CD4-positive, CD25-positive, alpha-beta regulatory T cell (primary cell): Measurements from ENCODE around the gene TEKT4. TPM values are rescaled to one million over a fixed set of nuclear protein-coding genes. Genes with fewer than 3 reads are reported as not detected.
"Not testable (repeated sequence)": the region's sequence is repeated elsewhere in the genome, so short reads cannot be mapped to it uniquely, and the experiment has no call there.

Experiments
- ATAC-seq, 2 donors: fragments of 150-1000 bp; cut with Tn5 transposase; one replicate each; pipeline ENCODE4 v1.10.0; 2021; ENCODE audit warnings: low read depth in 2 of 2, moderate number of reproducible peaks in 2 of 2, moderate library complexity in 1 of 2
- DNase-seq, 3 donors: peaks; one replicate each; pipeline versions ENCODE4 v3.0.0 to v3.0.0-alpha.2; 2012 to 2022; ENCODE audit warnings: mixed read lengths in 1 of 3
- H3K27ac ChIP-seq: one replicate; pipeline ENCODE4 v1.7.0; 2013; ENCODE audit warnings: mild to moderate bottlenecking, low read length; ENCODE audit not compliant: insufficient read depth, poor library complexity, severe bottlenecking
- H3K27me3 ChIP-seq: one replicate; pipeline ENCODE4 v1.7.0; 2013; ENCODE audit warnings: low read length; ENCODE audit not compliant: control insufficient read depth, insufficient read depth
- H3K36me3 ChIP-seq: one replicate; pipeline ENCODE4 v1.7.0; 2013; ENCODE audit warnings: mild to moderate bottlenecking, low read length, moderate library complexity; ENCODE audit not compliant: control insufficient read depth, insufficient read depth
- H3K4me1 ChIP-seq: 2 replicates; pipeline ENCODE4 v1.7.0; 2013; ENCODE audit warnings: mild to moderate bottlenecking, low read length; ENCODE audit not compliant: insufficient read depth, control insufficient read depth, poor library complexity, severe bottlenecking
- H3K4me3 ChIP-seq: one replicate; pipeline ENCODE4 v1.7.0; 2013; ENCODE audit warnings: low read depth, mild to moderate bottlenecking, low read length, moderate library complexity
- H3K9me3 ChIP-seq, 2 experiments: 1 replicate in 1 of 2; 2 replicates in 1 of 2; pipeline ENCODE4 v1.7.0; 2013; ENCODE audit warnings: low read length in 2 of 2, mild to moderate bottlenecking in 1 of 2, moderate library complexity in 1 of 2; ENCODE audit not compliant: control insufficient read depth in 2 of 2
- H3K27ac Mint-ChIP-seq, 3 donors: one replicate each; pipeline ENCODE4 v1.8.0; 2020 to 2022; ENCODE audit warnings: mild to moderate bottlenecking in 3 of 3, mixed read lengths in 3 of 3, moderate library complexity in 2 of 3
- H3K27me3 Mint-ChIP-seq: one replicate; pipeline ENCODE4 v1.8.0; 2022; ENCODE audit warnings: mild to moderate bottlenecking, mixed read lengths
- H3K36me3 Mint-ChIP-seq: one replicate; pipeline ENCODE4 v1.8.0; 2020; ENCODE audit warnings: mixed read lengths
- H3K4me1 Mint-ChIP-seq, 4 donors: one replicate each; pipeline ENCODE4 v1.8.0; 2020 to 2022; ENCODE audit warnings: mixed read lengths in 4 of 4, mild to moderate bottlenecking in 1 of 4
- H3K4me3 Mint-ChIP-seq, 4 donors: one replicate each; pipeline ENCODE4 v1.8.0; 2020 to 2022; ENCODE audit warnings: mild to moderate bottlenecking in 4 of 4, mixed read lengths in 4 of 4, moderate library complexity in 3 of 4
- H3K9me3 Mint-ChIP-seq, 7 donors: one replicate each; pipeline ENCODE4 v1.8.0; 2020 to 2022; ENCODE audit warnings: mixed read lengths in 7 of 7, mild to moderate bottlenecking in 3 of 7, moderate library complexity in 2 of 7
- polyA plus RNA-seq, 4 donors: library from polyadenylated mRNA; unstranded; fragments of 300-500 nt; fragmentation: Illumina TruSeq; gene quantifications; one replicate each; pipeline ENCODE4 v1.2.3, GENCODE V29; 2021
- total RNA-seq: library from RNA; stranded (reverse); gene quantifications from one replicate; pipeline ENCODE4 v1.2.3, GENCODE V29; 2022

The TEKT4 gene
- total RNA-seq (not detected), polyA plus RNA-seq (not detected)

- H3K4me3 Mint-ChIP-seq = no peak within 1 kb of the TSS
- Histone ChIP-seq H3K27ac (no peak within 1 kb of the TSS), H3K27me3 (no peaks in the 10 kb centered on the region), H3K4me3 (no peak within 1 kb of the TSS), H3K36me3 (no peaks in the 10 kb centered on the region), H3K4me1 (no peaks in the 10 kb centered on the region), H3K9me3 (no peaks in the 10 kb centered on the region)
- peaks cover 6% of the 10 kb centered on the region for H3K27me3 Mint-ChIP-seq
- H3K9me3 Mint-ChIP-seq = peaks cover 0 to 1% (median 0%) of the 10 kb centered on the region in 7 donors
- H3K4me1 Mint-ChIP-seq = peaks cover 0 to 5% (median 0%) of the 10 kb centered on the region in 4 donors
- no peaks in the 10 kb centered on the region for H3K36me3 Mint-ChIP-seq
- DNase-seq (no peak), ATAC-seq (no peak)
- no peak within 1 kb of the TSS for H3K27ac Mint-ChIP-seq
Measured at GRCh38 chr2:94871226-94872087, at the start of gene TEKT4. Gene TEKT4, plus strand, starts transcription at chr2:94871430. Its CDS starts 150 bp downstream, at chr2:94871580.

GRCh38 chr2:94839224-94839623, 32.0 kb upstream of the TEKT4 start:
- not testable (repeated sequence) for DNase-seq, H3K27me3 ChIP-seq, H3K27me3 Mint-ChIP-seq, H3K4me3 ChIP-seq, H3K36me3 ChIP-seq, H3K4me1 Mint-ChIP-seq, ATAC-seq, H3K9me3 ChIP-seq, H3K4me1 ChIP-seq, H3K27ac Mint-ChIP-seq, H3K9me3 Mint-ChIP-seq, H3K4me3 Mint-ChIP-seq, H3K36me3 Mint-ChIP-seq, H3K27ac ChIP-seq

GRCh38 chr2:94856856-94857255, 14.4 kb upstream of the TEKT4 start:
- not testable (repeated sequence) for DNase-seq, H3K36me3 Mint-ChIP-seq, H3K36me3 ChIP-seq, H3K4me1 Mint-ChIP-seq, ATAC-seq, H3K4me3 ChIP-seq, H3K4me1 ChIP-seq, H3K27ac ChIP-seq, H3K9me3 Mint-ChIP-seq, H3K9me3 ChIP-seq, H3K27me3 ChIP-seq, H3K27ac Mint-ChIP-seq
- Mint-ChIP-seq H3K27me3 (peaks cover 29% of the 10 kb centered on the region), H3K4me3 (peak overlapping the region in 1 of 4 donors; percentile 33)

- H3K36me3 Mint-ChIP-seq, H3K4me3 Mint-ChIP-seq, ATAC-seq, H3K4me1 Mint-ChIP-seq, H3K27ac ChIP-seq, H3K4me3 ChIP-seq, H3K27me3 ChIP-seq, H3K27ac Mint-ChIP-seq, H3K9me3 Mint-ChIP-seq, DNase-seq, H3K9me3 ChIP-seq, H3K4me1 ChIP-seq, H3K36me3 ChIP-seq: not testable (repeated sequence)
- peaks cover 29% of the 10 kb centered on the region for H3K27me3 Mint-ChIP-seq
Measured at GRCh38 chr2:94857367-94858162, 13.7 kb upstream of the TEKT4 start.

GRCh38 chr2:94858163-94858888, 12.9 kb upstream of the TEKT4 start:
- H3K36me3 Mint-ChIP-seq, H3K27me3 ChIP-seq, H3K27ac ChIP-seq, H3K27ac Mint-ChIP-seq, ATAC-seq, H3K9me3 ChIP-seq, H3K4me1 ChIP-seq, H3K36me3 ChIP-seq, H3K4me3 ChIP-seq, DNase-seq, H3K4me1 Mint-ChIP-seq, H3K4me3 Mint-ChIP-seq, H3K9me3 Mint-ChIP-seq: not testable (repeated sequence)
- H3K27me3 Mint-ChIP-seq = peaks cover 34% of the 10 kb centered on the region

GRCh38 chr2:94861308-94862152, 9.7 kb upstream of the TEKT4 start:
- DNase-seq (no peak), ATAC-seq (no peak)
- Histone ChIP-seq H3K9me3 (no peaks in the 10 kb centered on the region), H3K27me3 (peaks cover 11% of the 10 kb centered on the region), H3K36me3 (no peaks in the 10 kb centered on the region), H3K27ac (no peak overlapping the region), H3K4me3 (no peak overlapping the region), H3K4me1 (no peaks in the 10 kb centered on the region)
- Mint-ChIP-seq H3K27me3 (peaks cover 58% of the 10 kb centered on the region), H3K4me1 (no peaks in the 10 kb centered on the region), H3K4me3 (no peak overlapping the region), H3K36me3 (no peaks in the 10 kb centered on the region), H3K27ac (no peak overlapping the region), H3K9me3 (peaks cover 0 to 2% (median 0%) of the 10 kb centered on the region in 7 donors)

- not testable (repeated sequence) for H3K4me1 Mint-ChIP-seq, DNase-seq, H3K27ac Mint-ChIP-seq, H3K36me3 ChIP-seq, ATAC-seq, H3K9me3 ChIP-seq, H3K36me3 Mint-ChIP-seq, H3K27ac ChIP-seq, H3K9me3 Mint-ChIP-seq, H3K4me3 Mint-ChIP-seq, H3K4me3 ChIP-seq, H3K4me1 ChIP-seq
- H3K27me3 ChIP-seq = peaks cover 11% of the 10 kb centered on the region
- peaks cover 60% of the 10 kb centered on the region for H3K27me3 Mint-ChIP-seq
Measured at GRCh38 chr2:94862903-94863302, 8.3 kb upstream of the TEKT4 start.
